HS-27A (cell line): ENCODE results near the gene RND3.

Source experiments
- DNase-seq: peaks from one replicate; pipeline ENCODE4 v3.0.0-alpha.2; 2012; ENCODE audit warnings: low read depth, missing footprints

The RND3 gene

GRCh38 chr2:150487537-150488429 is at the start of gene RND3:
Gene RND3 (minus strand): TSS chr2:150487667. CDS start chr2:150487417, 250 bp downstream.
- DNase-seq = peak; percentile 97

- no peak for DNase-seq
Observed at GRCh38 chr2:150535176-150535575, 47.7 kb upstream of the RND3 start.

GRCh38 chr2:150532879-150533278 is 45.4 kb upstream of the RND3 start:
- DNase-seq = no peak

GRCh38 chr2:150532020-150532419 is 44.6 kb upstream of the RND3 start:
- DNase-seq = no peak

- no peak for DNase-seq
Observed at GRCh38 chr2:150531591-150531990, 44.1 kb upstream of the RND3 start.

GRCh38 chr2:150530168-150530567 is 42.7 kb upstream of the RND3 start:
- DNase-seq = no peak

GRCh38 chr2:150528861-150529801 is 41.7 kb upstream of the RND3 start:
- peak; percentile 73 for DNase-seq

GRCh38 chr2:150526827-150527226 is 39.4 kb upstream of the RND3 start:
- DNase-seq = peak; percentile 76

- DNase-seq = no peak
Observed at GRCh38 chr2:150526006-150526405, 38.5 kb upstream of the RND3 start.

- no peak for DNase-seq
Observed at GRCh38 chr2:150522269-150522668, 34.8 kb upstream of the RND3 start.

GRCh38 chr2:150520887-150521664 is 33.6 kb upstream of the RND3 start:
- no peak for DNase-seq

GRCh38 chr2:150520033-150520432 is 32.6 kb upstream of the RND3 start:
- DNase-seq = no peak

GRCh38 chr2:150517951-150518680 is 30.6 kb upstream of the RND3 start:
- DNase-seq = no peak

- DNase-seq = no peak
Observed at GRCh38 chr2:150513647-150514046, 26.2 kb upstream of the RND3 start.

GRCh38 chr2:150508497-150509137 is 21.1 kb upstream of the RND3 start:
- DNase-seq = no peak

- DNase-seq = no peak
Observed at GRCh38 chr2:150507071-150507470, 19.6 kb upstream of the RND3 start.

GRCh38 chr2:150505178-150505577 is 17.7 kb upstream of the RND3 start:
- DNase-seq = no peak

GRCh38 chr2:150495993-150496627 is 8.6 kb upstream of the RND3 start:
- peak; percentile 89 for DNase-seq

- DNase-seq = no peak
Observed at GRCh38 chr2:150495001-150495400, 7.5 kb upstream of the RND3 start.

GRCh38 chr2:150494234-150494945 is 6.9 kb upstream of the RND3 start:
- no peak for DNase-seq
